CD1c-positive myeloid dendritic cell (primary cell): ENCODE data around the gene OR2AT4.
A peak's percentile ranks its signal among the peaks of the same experiment; 100 is the strongest.
"Not testable (repeated sequence)": the region's sequence is repeated elsewhere in the genome, so short reads cannot be mapped to it uniquely, and the experiment has no call there.

Source experiments
- DNase-seq: peaks from one replicate; pipeline ENCODE4 v3.0.0-alpha.2; 2016; ENCODE audit errors: extremely low spot score

The OR2AT4 gene

DNA sequence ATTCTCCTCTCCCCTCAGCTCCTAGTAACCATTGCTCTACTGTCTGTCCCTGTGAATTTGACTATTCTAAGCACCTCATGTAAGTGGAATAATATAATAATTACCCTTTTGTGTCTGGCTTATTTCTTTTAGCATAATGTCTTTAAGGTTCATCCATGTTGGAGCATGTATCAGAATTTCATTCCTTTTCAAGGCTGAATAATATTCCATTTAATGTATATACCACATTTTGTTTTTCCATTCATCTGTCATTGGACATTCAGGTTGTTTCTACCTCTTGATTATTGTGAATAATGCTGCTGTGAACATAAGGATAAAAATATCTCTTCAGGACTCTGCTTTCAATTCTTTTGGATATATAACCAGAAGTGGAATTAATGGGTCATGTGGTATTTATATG lies 28.1 kb downstream of the OR2AT4 start:
- DNase-seq = no peak

GRCh38 chr11:75066061-75066460 lies 30.6 kb downstream of the OR2AT4 start:
- no peak for DNase-seq

DNA sequence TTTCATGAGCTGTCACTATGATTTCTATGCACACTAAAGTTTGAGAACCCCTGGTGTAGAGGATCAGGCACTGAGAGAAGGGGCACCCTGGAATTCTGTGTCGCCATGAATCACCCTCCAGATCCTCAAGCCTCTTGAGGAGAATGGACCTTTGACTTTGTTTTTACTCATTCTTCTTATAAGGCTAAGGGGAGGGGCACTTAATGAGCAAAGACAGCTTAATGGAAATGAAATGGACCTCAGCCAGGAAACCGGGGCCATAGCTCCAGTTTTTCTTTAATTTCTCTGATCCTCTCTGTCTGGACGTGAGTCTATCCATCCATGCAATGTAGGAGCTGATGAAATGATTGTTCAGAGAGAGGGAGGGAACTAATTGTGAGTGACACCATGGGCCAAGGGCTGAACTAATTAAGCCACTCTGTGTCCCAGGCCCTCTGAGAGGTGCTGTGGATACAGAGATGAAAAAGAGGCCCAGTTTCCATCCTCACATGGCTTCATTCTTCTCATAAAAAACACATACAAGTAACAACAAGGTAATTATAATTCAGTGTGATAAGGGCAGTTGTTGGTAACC lies 32.8 kb downstream of the OR2AT4 start:
- no peak for DNase-seq

DNA sequence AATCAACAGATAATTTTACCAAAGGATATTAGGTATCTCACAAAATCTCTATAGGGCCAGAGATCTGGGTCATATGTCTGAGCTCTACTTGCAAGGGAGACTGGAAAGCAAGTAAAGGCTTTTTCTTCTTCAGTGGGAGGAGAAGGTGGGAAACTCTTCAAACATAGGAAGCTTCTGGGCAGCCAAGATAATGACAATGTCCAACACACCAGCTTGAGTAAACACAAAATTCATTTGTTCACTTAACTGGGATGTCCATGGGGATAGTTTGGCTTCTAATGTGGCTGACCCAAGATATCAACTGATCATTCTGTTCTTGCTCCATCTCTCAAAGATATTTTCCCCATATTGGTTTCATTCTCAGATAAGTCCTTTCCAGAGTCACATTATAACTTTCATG lies 37.4 kb downstream of the OR2AT4 start:
- DNase-seq = no peak

DNA sequence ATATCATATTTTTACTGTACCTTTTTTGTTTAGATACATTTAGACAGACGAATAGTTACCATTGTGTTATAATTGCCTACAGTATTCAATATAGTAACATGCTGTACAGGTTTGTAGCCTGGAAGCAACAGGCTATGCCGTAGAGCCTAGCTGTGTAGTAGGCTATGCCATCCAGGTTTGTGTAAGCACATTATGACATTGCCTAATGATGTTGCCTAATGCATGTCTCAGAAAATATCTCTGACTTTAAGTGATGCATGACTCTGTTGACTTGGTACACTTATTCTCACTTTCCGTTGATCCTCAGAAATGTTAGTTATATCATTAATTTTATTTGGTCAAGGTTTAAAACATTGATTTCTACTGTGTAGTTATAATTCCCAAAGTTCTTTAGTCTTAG lies 39.9 kb downstream of the OR2AT4 start:
- DNase-seq = no peak

GRCh38 chr11:75055511-75055910 lies 41.2 kb downstream of the OR2AT4 start:
- DNase-seq = no peak

DNA sequence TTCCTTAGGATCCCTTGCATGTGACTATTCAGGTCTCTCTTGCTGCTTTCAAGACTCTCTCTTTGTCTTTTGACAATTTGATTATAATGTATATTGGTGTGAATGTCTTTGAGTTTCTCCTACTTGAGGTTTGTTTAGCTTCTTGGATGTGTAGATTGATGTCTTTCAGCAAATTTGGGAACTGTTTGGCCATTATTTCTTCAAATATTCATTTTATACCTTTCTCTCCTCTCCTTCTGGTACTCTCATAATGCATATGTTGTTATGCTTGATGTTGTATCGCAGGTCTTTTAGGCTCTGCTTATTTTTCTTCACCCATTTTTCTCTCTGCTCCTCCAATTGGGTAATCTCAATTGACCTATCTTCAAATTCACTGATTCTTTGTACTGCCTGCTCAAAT lies 44.2 kb downstream of the OR2AT4 start:
- DNase-seq = no peak

GRCh38 chr11:75051043-75051442 lies 45.6 kb downstream of the OR2AT4 start:
- DNase-seq = no peak

DNA sequence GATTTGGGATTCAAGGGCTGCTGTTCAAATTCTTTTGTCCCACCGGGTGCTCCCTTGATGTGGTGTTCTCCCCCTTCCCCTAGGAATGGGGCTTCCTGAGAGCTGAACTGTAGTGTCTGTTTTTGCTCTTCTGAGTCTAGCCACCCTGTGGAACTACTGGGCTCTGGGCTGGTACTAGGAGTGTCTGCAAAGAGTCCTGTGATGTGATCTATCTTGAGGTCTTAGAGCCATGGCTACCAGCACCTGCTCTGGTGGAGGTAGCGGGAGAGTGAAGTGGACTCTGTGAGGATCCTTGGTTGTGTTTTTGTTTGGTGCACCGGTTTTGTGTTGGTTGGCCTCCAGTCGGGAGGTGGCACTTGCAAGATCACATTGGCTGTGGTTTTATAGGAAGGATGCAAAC lies 46.2 kb downstream of the OR2AT4 start:
- no peak for DNase-seq

GRCh38 chr11:75049501-75050266 lies 47.0 kb downstream of the OR2AT4 start:
- DNase-seq = not testable (repeated sequence)

GRCh38 chr11:75047191-75047590 lies 49.5 kb downstream of the OR2AT4 start:
- no peak for DNase-seq

- not testable (repeated sequence) for DNase-seq
These were observed 50.0 kb downstream of the OR2AT4 start for GRCh38 chr11:75046668-75047067.

GRCh38 chr11:75044381-75045170 lies 52.1 kb downstream of the OR2AT4 start:
- DNase-seq = not testable (repeated sequence)

DNA sequence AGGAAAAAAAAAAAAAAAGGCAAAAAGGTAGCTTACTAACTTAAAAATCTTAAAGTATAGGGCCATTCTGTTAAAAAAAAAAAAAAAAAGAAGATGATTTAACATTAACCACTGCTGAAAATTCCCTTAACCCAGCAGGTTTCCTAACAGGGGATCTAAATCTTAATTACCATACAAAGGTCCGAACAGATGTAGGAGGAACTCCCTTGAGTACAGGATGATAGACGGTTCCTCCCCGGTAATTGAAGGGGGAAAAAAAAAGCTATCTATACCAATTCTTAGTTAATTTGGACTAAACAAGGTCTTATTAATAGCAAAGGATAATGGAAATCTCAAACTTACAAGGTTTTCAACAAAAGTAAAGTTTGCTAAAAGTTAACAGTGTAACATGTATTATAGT lies 54.9 kb downstream of the OR2AT4 start:
- not testable (repeated sequence) for DNase-seq

GRCh38 chr11:75041263-75041662 lies 55.4 kb downstream of the OR2AT4 start:
- DNase-seq = no peak

DNA sequence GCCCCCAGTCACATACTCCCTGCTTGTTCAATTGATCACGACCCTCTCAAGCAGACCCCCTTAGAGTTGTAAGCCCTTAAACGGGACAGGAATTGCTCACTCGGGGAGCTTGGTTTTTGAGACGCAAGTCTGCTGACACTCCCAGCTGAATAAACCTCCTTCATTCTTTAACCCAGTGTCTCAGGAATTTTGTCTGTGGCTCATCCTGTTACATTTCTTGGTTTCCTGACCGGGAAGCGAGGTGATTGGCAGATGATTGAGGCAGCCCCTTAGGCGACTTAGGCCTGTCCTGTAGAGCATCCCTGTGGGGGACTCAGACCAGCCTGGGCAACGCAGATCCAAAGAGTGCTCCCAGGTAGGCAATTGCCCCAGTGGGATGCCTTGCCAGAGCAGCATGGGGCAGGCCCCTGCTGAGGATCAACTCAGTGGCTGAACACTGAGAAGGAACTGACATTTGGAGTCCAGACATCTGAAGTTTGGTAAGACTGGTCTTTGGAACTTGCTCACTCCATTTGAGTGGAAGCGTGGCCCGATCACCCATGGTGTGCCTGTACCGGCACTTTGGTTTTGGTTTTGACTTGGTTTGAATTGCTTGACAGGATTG lies 56.4 kb downstream of the OR2AT4 start:
- DNase-seq = no peak

- DNase-seq = no peak
These were observed 60.6 kb downstream of the OR2AT4 start for GRCh38 chr11:75035911-75036565.

GRCh38 chr11:75035256-75035655 lies 61.4 kb downstream of the OR2AT4 start:
- DNase-seq = no peak

GRCh38 chr11:75033916-75034315 lies 62.8 kb downstream of the OR2AT4 start:
- no peak for DNase-seq

DNA sequence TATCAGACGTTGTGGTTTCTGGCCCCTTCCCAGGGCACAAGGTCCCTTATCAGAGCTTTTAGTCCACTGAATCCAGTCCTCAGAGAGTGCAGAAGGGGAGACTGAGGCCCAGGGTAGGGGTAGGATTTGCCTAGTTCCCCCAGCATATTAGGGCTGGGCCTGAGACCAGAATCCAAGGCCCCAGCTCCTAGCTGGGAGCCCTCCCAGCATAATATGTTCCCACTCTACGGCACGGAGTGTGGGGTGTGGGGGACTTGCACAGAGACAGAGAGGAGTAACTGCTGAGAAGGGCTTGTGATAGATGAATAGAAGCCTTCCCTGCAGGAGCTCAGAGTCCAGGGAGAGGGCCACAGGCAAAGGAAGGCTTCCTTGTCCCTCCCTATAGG lies 64.1 kb downstream of the OR2AT4 start:
- no peak for DNase-seq

DNA sequence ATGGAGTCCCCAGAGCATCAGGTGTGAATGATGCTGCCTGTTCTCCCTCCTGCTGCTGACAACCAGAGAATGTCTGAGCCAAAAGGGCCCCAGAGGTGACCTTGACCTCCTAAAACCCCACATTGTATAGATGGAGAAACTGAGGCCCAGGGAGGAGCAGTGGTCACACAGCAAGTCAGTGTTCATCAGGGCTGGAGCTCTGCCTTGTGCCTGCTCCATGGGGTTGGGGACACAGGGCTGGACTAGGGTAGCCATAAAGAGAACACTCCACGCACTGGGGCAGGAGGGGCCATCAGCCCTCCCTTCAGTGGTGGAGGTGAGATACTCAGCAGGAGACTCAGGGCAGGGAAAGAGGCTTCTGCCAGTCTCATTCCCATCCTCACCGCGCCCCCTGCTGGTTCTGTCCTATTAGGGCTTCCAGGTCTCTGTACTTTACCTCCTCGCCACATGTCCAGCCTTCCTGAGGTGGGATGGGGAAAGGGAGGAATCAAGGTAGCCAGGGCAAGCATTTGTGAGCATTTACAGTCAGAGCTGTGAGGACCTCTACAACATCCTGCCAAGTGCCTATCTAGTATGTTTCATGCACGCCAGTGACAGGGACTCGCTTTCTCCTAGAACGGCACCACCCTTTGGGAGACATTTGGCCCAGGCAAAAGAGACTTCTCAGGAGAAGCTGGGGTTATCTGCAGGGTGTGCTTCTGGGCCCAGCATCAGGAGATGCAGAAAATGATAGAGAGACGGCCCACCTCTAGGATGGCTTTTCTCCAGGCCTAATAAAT lies 64.7 kb downstream of the OR2AT4 start:
- DNase-seq = peak; percentile 57
